D721Med (cell line): ENCODE results near the gene DCUN1D3.

Source experiments
- DNase-seq: peaks from one replicate; pipeline ENCODE4 v3.0.0; 2011; ENCODE audit warnings: low spot score; ENCODE audit not compliant: insufficient read length
- FAIRE-seq: peaks from 2 replicates; lab custom pipeline; 2011; peaks lifted over from hg19 to GRCh38; lab: Jason Lieb, UNC
- TF ChIP-seq, protein P1 (sequence below): IDR thresholded peaks from 2 replicates; pipeline ENCODE4 v1.5.1; 2012; ENCODE audit warnings: mild to moderate bottlenecking, control low read depth; ENCODE audit not compliant: insufficient read depth; ENCODE audit errors: missing control alignments

The DCUN1D3 gene

DNA sequence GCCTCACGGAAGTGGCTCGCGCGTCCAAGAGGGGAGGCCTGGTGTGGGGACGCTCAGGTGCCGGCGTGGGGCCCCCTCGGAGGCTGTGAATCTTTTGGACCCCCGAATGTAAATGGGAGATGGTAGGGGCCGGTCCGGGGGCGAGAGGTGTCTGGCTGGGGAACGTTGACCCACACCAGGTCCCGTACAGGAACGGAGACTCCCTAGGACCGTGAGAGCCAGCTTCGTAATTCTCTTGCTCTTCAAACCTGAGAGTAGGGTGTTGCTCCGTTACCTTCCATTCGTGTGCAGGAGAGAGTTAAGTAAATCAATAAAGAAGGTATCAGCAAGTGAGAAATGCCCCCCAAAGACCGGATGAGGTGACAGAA is 894 bp upstream of the DCUN1D3 start:
- no peak for FAIRE-seq
- DNase-seq = no peak

DNA sequence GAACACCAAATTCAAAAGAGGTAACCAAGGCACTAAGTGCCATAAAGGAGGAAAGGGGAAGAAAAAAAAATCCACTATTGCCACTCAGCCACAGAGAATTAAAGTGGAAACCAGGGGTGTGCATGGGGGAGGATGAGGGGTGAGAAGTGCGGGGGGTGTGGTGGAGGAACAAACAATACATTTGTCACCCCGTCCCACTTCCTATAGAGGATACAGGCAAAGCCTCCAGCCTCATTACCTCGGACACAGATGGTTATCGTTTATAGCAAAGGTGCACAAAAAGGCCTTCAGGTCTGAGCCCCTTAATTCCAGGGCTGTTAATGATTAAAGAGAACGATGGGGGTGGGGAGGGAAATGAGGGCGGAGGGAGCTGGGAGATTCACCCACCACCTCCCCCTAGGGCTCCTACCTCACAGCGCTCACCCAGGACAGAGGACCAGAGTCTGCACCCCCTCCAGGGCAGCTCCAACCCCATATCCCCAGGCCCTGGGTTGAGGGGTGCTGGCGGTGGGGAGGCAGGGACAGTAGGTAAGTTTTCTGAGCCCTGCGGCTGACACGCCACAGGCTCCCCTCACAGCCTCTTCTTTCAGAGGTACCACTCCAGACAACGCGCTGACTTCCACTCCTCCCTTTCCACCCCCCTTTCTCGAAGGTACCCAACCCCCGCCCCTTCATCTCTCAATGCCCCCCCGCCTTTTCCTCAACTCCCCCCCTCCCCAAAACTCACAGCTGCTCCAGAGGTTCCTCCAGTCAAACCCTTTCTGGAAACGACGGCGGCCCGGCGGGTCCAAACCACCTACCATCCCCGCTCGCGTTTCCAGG is 470 bp downstream of the DCUN1D3 start:
- DNase-seq = no peak
- no peak for FAIRE-seq
- TF ChIP-seq, protein P1, sequence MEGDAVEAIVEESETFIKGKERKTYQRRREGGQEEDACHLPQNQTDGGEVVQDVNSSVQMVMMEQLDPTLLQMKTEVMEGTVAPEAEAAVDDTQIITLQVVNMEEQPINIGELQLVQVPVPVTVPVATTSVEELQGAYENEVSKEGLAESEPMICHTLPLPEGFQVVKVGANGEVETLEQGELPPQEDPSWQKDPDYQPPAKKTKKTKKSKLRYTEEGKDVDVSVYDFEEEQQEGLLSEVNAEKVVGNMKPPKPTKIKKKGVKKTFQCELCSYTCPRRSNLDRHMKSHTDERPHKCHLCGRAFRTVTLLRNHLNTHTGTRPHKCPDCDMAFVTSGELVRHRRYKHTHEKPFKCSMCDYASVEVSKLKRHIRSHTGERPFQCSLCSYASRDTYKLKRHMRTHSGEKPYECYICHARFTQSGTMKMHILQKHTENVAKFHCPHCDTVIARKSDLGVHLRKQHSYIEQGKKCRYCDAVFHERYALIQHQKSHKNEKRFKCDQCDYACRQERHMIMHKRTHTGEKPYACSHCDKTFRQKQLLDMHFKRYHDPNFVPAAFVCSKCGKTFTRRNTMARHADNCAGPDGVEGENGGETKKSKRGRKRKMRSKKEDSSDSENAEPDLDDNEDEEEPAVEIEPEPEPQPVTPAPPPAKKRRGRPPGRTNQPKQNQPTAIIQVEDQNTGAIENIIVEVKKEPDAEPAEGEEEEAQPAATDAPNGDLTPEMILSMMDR = no peak

More for the DNA sequence above, 894 bp upstream of the DCUN1D3 start:
- TF ChIP-seq, protein P1 = no peak

DNA sequence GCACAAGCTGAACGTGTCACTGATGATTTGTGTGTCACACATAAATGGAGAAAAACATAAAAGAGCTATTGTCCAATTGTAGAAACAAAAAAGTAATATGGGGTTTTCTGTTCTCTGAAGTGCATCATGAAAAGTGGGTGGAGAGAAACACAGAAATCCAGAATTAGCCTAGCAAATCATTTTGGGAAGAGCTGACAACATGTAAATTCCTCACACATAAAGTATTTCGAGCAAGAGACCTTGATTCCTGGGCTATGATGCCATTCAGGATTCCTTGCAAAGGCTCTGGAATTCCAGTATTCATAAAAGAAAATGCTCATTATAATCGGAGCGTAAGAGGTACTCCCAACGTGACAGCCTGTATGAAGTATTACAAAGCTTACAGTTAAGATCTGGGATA is 1.1 kb downstream of the DCUN1D3 start:
- no peak for FAIRE-seq
- TF ChIP-seq, protein P1 = no peak
- no peak for DNase-seq

DNA sequence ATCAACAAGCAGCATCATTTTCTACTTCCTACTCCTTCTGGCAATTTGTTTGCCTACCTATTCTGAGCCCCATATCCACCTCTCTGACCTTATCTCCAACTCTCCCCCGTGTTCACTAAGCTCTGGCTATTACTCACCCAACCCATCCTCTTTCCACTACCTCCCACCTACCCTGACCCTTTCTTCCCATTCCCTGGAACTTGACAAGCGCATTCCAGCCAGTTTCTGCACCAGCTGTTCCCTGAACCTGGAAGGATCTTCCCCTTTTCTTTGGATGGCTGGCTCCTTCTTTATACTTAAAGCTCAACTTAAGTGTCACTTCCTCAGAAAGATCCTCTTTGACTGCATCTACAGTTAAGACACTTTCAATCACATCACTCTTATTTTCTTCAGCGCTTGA is 2.2 kb downstream of the DCUN1D3 start:
- TF ChIP-seq, protein P1 = no peak
- DNase-seq (no peak), FAIRE-seq (no peak)

DNA sequence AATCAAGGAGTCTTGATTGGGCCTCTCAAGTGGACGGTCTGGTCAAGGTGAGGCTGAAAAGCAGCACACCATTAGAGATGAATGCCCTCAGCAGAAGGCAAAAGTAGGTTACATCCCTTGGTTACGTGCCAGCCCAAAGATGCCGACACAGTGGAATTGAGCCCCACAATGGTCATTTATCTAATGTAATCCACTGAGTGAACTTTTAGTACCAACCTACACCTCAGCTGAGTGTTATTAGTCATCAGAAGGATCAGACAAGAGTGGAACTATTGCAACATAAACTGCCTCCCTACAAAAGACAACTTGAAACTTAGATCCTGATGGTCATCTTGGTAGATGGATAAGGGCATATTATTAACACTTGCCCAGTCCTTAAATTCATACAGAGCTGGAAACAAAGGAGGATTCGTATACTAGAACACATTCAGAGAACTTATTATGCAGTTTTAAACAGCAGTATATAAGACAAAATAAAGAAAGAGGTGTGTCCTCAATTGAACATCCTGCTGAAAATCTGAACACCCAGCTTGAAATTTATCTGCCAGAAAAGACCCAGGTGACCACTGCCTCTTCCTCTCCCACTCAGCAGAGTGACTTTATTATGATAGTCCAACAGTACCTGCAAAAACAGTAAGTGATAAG is 2.8 kb downstream of the DCUN1D3 start:
- TF ChIP-seq, protein P1 = no peak
- no peak for DNase-seq
- FAIRE-seq = no peak

DNA sequence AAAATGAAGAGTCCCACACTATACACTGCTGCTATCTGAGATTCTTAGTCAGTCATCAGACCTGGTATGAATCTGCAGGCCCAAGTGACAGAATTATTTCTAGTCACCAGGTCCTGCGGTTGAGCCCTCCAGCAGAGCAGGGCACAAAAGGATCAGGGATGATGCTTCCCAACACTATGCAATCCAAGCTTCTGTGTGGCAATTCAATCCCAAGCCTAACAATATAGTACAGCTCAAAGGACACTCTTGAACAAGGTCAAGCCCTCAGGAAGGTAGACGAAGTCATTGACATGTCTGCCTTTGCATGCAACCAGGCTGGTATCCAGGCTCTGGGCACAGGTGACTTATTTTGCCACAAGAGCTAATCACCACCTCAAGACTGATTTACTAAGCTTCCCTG is 5.8 kb downstream of the DCUN1D3 start:
- no peak for FAIRE-seq
- no peak for DNase-seq
- TF ChIP-seq, protein P1 = no peak

DNA sequence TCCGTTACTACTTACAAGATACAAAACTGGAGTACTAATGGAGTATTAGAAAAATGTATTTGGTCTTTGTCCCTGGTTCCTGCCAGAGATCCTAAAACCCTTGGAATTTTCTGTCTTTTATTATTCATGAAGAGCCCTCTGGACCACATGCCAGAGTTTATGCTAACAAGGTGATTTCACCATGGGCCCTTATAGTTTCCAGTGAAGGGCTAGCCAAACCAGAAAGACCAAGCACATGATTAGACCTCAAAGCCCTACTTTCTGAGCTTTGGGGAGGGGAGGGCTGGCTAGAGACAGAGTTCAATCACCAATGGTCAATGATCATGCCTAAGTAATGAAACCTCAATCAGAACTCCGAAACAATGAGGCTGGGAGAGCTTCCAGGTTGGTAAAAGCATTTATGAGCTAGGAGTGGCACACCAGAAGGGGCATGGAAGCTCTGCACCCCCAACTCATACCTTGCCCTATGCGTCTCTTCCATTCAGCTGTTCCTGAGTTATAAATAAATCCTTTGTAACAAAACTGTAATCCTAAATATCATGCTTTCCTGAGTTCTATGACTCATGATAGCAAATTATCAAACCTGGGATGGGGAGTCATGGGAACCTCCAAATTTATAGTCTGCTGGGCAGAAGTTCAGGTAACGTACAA is 10.4 kb downstream of the DCUN1D3 start:
- DNase-seq = no peak
- TF ChIP-seq, protein P1 = no peak
- no peak for FAIRE-seq
